NT2/D1 (cell line): ENCODE results near the gene SMIM29.
"Not testable (repeated sequence)": the region's sequence is repeated elsewhere in the genome, so short reads cannot be mapped to it uniquely, and the experiment has no call there.

ENCODE experiments used
- SUZ12 ChIP-seq: IDR thresholded peaks from 2 replicates; pipeline ENCODE4 v1.6.1; 2011; ENCODE audit not compliant: insufficient read length, insufficient read depth; ENCODE audit errors: extremely low read depth
- YY1 ChIP-seq: IDR thresholded peaks from 2 replicates; pipeline ENCODE4 v1.6.1; 2011; ENCODE audit not compliant: insufficient read length, insufficient read depth
- ZNF274 ChIP-seq: IDR thresholded peaks from 2 replicates; pipeline ENCODE4 v1.6.1; 2011; ENCODE audit warnings: mild to moderate bottlenecking, low read depth, low read length

DNA sequence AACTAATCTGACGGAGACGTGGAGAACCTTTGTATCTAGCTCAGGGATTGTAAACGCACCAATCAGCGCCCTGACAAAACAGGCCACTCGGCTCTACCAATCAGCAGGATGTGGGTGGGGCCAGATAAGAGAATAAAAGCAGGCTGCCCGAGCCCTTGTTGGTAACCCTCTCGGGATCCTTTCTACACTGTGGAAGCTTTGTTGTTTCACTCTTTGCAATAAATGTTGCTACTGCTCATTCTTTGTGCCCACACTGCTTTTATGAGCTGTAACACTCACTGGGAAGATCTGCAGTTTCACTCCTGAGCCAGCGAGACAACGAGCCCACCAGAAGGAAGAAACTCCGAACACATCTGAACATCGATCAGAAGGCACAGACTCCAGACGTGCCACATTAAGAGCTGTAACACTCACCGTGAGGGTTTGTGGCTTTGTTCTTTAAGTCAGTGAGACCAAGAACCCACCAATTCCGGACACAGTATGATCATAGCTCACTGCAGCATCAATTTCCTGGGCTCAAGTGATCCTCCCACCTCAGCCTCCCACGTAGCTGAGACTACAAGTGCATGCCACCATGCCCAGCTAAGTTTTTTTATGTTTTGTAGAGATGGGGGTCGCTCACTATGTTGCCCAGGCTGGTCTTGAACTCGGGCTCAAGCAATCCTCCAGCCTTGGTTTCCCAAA lies 21.0 kb upstream of the SMIM29 start:
- TF ChIP-seq YY1, ZNF274, SUZ12: not testable (repeated sequence)
